Muscle of arm (tissue), 12 donors: ENCODE results near the gene SLC25A21. TPM values are rescaled to one million over a fixed set of nuclear protein-coding genes. Genes with fewer than 3 reads are reported as not detected.

Source experiments
- DNase-seq: peaks from one replicate; pipeline ENCODE4 v3.0.0-alpha.2; 2013
- polyA plus RNA-seq, 12 donors: library from polyadenylated mRNA; unstranded; fragments of 120-200 nt; gene quantifications; one replicate each; pipeline ENCODE4 v1.2.1, GENCODE V29; 2013; ENCODE audit not compliant: insufficient read length in 12 of 12

SLC25A21 gene
- polyA plus RNA-seq, 12 donors, result 1.0 to 3.4 (median 1.5) TPM; not detected in 2

DNA sequence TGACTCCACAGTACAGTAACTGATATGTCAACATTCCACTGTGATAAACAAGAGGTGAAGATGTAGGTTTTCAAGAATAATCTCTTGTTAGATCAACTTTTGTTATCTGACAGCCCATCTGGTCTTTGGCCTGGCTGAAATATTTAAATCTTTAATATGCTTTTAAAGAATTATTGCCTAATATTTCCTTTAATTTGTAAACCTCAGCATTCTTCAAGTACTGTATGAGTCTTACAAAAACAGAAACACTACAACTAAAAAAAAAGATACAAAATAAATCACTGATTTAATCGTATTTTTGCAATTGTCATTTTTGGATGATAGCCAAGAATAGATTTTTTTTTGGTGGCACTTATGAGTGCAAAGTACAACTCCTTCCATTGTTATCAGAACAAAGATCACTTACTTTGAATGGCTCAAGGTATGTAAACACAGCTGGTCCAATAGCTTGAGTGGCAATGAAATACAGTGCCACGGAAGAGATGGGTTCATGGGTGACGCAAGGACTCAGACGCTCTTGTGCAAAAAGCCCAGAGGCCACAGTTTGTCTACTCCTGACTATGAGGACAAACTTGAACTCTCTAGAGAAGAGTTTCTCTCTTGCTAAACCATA lies 401.3 kb downstream of the SLC25A21 start:
- DNase-seq, result no peak

DNA sequence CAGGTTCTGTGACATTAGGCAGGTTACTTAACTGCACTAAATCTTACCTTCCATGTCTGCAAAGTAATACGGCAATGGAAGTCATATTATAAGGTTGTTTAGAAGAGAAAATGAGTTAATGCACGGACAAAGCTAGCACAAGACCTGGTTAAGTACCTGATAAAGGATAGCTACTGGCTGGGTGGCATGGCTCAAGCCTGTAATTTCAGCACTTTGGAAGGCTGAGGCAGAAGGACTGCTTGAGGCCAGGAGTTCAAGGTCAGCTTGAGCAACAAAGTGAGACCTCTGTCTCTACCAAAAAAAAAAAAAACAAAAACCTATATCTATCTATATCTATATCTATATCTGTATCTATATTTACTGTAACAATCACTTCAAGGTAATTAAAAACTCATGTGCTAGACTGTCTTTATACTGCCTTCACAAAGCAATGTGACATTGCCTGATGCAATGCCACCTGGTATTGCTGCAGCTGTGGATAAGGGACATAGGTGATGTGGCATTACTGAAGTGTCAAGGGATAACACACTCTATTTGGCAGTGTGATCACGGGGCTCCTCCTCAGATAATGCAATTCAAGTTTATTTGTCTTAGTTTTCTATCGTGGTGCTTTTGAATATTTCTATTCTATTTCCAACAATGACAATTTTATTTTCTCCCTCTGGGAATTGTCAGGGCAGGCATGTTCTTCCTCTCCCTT lies 403.6 kb downstream of the SLC25A21 start:
- DNase-seq, result no peak

DNA sequence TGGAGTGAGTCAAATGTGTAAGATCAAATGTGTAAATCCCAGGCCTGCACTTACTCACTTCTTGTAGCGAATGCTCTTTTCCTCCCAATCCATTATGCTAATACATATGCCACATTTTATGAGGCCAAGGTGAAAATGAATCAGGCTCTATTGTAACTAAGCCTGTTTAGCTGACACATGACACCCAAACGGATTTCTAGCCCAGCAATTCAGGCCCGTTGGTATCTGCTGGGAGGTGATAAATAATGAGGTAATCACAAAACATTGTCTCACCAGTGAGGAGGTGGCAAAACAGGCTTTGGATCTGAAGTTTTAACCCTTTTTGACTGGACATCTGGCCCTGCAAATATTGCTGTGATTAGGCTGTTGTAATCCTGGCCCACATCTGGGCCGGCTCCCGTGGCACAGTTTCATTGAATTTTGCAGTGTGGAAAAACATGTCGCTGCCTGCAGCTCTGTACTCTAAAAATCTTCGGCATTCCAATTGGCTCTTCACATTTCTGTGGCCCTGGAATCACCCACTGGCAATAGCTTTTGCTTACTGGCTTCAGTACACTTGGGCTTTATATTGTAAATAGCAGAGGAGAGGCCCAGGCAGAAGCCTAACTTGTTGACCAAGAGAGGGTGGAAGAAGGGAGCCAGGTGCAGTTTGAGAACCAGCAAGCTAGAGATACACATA lies 404.7 kb downstream of the SLC25A21 start:
- no peak for DNase-seq

DNA sequence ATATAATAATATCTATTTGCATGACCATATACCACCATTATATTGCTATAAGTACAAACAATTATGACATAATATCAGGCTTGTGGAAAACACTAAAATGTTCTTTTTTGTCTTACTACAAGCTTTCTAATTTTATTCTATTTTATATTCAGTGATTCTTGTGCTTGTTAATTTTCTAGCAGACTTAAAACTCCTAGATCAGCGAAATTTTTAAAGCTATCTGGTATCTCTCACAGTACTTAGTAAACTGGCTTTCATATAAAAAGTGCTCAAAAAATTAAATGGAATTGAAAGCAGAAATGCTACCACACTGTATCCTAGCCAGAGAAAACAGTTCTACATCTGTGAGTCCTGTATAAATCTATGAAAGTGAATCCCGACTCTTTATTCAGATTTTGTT lies 405.4 kb downstream of the SLC25A21 start:
- no peak for DNase-seq

DNA sequence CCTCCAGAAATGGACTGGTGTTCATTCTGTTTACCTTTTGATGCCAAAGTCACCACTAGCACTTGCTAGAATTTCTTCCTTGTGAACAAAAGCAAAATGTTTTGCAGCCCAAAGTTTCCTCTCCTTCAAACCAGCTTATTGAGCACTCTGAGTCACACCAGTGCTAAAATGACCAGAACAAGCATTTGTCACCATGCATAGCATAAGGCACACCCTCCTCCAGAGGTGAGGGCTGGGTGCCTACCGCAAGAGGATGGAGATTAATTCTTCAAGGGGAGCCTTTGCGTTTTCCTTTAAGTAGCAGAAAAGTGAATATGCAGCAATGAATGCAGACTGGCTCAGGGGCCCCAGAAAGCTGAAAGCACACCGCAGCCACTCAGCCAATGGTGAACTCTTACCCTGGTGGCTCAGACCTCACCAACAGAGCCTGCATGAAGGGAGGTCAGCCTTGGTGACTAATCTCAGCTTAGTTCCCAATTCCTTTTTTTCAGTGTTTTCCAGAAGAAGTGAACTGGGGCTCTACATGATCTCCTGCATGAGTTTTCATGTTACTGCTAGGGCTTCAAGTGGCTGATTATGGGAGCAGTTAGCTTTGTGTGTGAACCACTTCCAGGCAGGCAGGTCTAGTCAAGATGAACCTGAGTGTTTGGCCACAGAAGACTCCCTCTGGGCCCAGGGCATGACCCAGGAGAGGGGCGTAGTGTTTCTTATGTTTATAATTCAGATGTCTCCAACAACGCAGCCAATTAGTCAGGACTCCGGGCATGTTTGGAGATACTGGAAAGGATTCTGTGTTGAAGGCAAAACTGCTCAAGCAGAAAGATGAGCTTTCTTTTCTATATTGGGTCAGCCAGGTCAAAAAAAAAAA lies 414.4 kb downstream of the SLC25A21 start:
- DNase-seq, result no peak

DNA sequence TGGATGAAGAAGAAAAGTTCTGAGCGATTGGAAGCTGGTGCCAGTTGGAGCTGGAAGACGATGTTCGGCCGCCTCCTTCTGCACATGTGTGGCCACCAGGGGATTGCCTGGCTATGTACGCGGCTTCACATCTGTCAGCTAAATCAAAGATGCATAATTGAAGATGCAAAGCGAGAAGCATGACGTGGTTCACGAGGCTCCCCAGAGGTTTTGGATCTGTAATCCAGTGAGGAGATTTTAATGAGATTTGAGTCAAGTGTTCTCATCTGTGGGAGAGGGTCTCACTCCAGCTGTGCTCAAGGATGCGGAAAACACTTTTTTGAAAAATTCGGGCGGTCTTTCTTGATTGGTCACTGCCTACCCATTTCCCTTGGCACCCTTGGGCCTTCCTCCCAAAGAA lies 416.2 kb downstream of the SLC25A21 start:
- DNase-seq, result no peak

DNA sequence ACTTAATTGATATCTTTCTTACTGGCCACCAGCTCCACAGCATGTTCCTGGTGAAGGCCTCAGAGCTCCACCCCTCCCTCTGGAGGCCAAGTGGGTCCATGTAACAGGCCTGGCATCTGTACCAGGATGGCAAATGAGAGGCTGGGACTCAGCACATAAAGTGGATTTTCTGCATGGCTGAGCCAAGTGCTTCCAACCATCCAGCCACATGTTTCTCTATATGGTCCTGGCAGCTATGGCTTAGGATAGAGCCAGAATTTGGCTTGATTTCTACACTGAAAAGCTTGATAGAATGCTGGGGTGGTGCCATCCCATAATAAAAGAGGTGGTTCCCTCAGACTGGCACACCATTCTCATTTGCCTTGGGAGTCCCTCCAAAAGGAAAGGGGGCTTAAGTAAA lies 416.6 kb downstream of the SLC25A21 start:
- DNase-seq, result no peak

DNA sequence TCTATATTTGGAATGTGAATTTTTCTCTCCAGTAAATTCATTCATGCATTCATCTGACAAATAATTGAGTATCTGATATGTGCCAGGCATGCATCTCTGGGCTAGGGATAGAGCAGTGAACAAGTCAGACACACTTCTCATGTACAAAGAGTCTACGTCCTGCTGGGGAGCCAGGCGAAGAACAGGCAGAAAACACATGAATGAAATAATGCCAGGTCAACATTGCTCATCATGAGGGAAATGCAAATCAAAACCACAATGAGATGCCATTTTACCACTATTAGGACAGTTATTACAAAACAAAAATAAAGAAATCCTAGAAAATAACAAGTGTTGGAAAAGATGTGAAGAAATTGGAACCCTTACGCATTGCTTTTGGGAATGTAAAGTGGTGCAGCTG lies 420.5 kb downstream of the SLC25A21 start:
- DNase-seq, result no peak

DNA sequence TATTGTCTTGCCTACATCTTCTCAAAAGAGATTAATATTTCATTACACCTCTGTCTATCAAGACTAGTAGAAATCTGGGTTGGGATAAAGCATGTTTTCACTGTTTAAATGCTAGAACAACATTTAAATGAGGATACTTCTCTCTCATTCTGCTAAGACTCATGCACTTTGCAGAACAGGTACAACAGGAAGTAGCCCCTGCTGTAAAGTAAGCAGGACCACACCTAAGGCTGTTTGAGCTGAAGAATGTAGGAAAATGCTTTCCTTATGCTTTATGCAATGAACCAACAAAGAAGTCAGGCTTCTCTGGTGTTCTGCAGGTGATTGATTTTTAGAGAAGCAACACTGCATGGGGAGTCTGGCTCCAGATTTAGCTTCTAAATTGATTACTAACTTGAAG lies 421.3 kb downstream of the SLC25A21 start:
- DNase-seq, result no peak

DNA sequence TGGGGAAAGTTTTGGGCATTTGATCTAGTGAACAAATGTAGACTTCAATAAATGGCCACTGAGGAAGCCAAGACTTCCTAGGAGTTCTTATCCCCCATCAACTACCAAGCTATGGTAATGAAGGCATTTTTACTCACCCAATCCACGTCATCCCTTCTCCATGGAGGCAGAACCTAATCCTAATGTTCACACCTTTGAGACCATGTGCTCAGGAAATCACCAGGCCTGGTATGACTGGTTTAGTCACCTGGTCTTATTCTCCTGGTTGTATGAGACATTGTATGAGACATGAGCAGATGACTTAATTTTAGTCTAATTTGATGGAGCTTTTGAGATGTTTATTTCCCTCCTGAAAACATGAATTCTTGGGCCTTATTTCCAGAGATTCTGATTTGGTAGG lies 422.2 kb downstream of the SLC25A21 start:
- no peak for DNase-seq

DNA sequence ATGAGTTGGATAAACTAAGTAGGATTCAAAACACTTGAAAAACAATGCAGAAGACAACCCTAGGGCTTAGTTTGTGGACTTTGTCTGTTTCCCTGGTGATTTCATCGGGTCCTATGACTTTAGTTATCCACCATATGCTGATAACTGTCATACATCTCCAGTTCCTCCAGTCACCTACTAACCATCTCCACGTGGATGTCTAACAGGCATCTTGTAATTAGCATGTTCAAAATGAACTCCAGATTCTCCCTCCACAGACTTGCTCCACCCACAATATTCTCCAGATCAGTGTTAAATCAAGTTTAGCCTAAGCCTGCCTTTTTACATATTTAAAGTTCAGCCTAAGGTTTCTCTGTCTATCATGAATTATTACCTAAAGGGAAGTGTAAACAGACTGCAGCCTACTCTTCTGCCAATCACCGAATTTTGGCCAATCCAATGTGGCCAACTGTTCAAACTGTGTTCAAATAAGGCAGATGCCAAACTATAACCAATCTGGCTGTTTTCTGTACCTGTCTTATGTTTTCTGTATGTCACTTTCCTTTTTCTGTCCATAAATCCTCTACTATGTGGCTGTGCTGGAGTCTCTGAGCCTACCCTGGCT lies 423.7 kb downstream of the SLC25A21 start:
- no peak for DNase-seq

DNA sequence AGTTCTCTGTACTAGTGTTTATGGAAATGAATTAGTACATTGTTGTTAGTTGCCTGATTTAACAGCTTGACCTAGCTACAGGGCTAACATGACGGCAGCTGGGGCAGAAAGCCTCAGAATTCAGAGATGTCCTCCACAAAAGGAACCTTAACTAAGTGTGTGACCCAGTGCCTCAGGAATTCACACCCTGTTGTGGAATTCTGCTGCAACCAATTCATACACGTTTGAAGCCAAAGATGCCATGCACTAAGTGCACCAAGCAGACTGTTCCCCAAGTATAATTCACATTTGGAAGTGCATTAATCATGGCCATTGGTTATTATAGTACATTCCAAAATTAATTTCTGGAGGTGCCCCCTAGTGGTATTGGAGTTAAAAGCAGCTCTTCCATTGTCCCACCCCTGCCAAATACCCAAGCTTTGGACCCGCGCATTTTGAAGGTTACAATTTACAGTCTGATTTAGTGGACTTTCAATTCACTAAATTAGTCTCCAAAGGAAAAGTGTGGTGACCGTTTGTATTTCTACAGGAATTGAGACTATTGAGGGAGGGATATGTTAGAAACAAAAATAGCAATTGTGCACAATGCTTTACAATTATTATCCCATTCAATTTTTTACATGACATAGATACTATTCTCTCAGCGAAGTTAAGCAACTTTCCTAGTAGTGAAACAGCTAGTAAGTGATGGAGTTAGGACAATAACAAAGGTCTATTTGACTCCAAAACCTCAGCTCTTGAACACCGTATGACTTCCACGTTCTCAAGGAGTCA lies 424.8 kb downstream of the SLC25A21 start:
- no peak for DNase-seq

DNA sequence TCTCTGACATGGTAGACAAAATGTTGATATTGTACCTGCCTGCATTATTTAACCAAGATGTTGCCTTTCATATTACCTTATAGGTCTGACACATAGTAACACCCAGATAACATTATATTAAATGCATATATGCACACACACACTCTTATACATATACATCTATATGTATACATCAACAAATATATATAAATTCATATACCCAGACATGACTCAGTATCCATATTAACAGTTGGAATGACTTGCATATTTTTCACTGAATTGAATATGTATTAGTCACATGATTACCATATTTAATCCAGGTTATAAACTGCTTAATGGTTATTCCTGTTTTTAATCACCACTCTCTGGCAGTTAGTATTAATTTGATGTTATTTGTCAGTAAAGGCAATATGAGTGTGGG lies 425.5 kb downstream of the SLC25A21 start:
- DNase-seq, result no peak

DNA sequence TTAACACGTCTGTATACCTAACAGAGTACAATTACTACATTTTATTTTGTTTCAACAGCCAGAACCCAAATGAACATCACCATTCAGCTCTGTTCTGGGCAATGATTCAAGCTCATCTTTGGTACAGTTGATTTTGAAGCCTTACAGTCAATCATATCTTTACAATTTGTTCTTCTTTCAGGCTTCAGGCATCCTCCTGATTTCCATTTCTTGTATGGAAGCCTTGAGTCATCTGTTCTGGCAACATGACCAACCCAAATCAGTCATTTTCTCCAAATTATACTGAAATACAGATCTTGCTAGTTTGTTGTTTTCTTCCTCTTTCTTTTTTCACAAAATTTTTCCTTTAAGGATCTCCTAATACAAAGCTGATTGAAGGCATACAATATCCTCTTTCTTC lies 430.5 kb downstream of the SLC25A21 start:
- no peak for DNase-seq

DNA sequence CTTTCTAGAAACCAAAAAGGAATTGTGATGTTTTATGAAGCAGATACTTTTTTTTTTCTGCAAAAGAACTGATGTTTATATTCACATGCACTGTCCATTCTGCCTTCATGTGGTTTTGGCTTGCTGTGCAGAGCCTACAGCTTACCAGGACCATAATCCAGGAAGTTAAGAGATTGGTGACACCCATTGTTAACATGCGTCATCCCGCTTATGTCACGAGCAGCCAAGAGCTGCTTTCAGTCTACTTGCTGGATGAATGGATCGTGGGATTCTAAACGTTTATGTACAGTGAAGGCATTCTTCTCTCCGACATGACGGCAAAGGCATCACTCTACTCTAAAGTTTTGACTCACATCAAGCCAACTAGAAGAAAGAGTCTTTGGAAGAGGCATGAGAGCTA lies 434.1 kb downstream of the SLC25A21 start:
- DNase-seq, result no peak

DNA sequence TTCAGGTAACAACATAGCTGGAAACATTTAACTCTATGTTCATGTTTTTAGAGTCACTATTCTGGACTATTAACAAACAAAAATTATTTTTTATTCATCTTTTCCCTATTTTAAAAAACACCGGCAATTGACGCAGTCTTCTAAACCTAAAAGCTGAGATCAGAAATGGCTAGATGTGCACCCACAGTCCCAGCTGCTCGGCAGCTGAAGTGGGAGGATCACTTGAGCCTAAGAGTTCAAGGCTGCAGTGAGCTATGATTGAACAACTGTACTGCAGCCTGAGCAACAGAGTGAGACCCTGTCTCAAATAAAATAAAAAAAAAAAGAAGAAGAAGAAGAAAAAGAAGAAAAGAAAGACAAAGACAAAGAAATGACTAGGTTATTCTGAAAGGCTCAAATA lies 446.3 kb downstream of the SLC25A21 start:
- no peak for DNase-seq

DNA sequence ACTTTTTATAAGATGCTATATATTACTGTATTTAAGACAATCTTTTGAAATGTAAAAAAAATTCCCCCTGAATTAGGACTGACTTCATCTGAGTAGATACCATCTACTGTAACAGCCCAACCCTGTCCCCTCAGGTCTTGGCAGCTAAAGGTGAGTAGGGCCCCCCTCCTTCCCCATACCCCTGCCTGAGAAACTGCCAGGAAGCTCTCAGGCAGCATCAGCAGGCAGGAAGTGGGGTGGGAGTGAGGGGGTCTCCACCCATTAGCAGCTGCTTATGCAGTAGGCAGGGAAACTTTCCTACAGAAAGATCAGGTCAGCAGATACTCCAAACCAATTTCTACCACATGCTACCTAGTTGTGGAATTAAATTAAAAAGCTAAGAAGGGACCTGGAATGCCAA lies 448.2 kb downstream of the SLC25A21 start:
- DNase-seq, result no peak

DNA sequence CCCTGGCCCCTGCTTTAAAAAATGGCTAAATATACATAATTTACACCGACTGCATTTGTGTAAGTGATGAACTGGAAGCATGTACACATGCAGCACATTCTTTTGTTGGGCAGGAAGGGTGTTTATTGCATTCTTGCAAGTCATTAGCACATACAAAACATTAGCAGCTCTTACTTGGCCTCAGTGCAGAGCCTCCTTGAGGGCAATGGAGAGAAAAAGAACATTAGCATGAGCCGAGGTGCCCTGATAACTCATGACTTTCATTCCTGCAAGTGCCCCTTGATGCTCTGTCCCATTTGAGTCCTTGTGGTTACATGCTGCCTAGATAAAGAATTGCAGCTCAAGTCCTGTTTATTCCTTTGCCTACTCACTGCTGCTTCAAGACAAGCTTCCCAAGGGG lies 448.9 kb downstream of the SLC25A21 start:
- no peak for DNase-seq

DNA sequence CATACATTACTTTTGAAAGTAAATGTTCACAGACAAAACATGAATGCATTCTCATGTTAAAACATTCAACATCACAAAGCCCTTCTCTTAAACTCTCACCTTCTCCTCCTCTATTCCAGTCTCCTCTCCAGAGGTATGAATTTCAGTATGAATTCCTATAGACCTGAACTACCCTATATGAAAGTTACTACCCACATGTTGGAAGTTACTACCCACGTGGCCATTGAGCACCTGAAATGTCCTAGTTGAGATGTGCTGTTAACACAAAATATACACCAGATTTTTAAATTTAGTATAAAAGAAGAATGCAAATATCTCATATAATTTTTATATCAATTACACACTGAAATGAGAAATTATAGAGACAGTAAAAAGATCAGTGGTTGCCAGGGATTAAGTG lies 450.5 kb downstream of the SLC25A21 start:
- DNase-seq, result no peak

DNA sequence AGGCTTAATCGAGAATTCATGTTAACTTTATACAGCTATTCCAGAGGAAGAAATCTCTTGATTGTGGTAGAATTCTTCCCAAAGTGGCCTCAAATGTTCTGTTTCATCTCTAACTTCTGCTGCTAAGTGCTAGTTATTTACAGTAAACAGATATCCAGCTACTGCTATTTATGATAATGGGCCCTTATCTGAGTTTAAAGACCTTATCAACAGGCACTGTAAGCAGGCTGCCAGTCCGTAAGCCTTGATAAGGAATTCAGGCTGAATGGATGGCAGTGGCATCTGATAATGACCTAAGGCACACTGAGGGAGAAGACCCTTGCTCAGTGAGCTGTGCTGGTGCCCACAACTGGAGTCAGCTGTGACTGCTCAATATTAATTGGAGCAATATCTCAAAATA lies 451.7 kb downstream of the SLC25A21 start:
- no peak for DNase-seq

DNA sequence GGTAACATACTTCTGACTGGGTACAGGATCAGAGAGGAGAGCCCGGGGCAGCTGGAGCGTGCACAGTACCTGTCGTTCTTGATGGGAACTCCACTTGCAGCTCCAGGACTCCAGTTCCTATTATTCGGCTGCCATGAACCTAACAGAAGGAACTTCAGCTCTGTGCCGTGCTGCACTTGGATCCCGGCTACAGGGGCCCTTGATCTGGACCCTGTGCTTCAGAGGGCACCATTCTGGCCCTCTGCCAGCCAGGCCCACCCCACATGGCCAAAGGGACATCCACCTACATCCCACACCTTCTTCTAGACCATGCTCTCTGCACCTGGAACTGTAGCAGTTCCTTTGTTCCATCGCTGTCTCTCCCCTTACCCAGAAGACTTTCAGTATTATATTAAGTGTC lies 452.6 kb downstream of the SLC25A21 start:
- DNase-seq, result no peak
